HG02588 (cell line): ENCODE measurements around the gene ATOX1.
"Not testable (repeated sequence)": the region's sequence is repeated elsewhere in the genome, so short reads cannot be mapped to it uniquely, and the experiment has no call there.

Source experiments
- ATAC-seq: cut with Tn5 transposase; IDR thresholded peaks from one replicate; pipeline ENCODE4 v1.9.1; 2021; ENCODE audit warnings: mild to moderate bottlenecking, moderate library complexity; ENCODE audit not compliant: unreplicated experiment

Gene ATOX1

GRCh38 chr5:151734064-151734408, 24.4 kb downstream of the ATOX1 start:
- ATAC-seq = no peak

- no peak for ATAC-seq
Measured at GRCh38 chr5:151733358-151734063, 24.9 kb downstream of the ATOX1 start.

- ATAC-seq = no peak
Measured at GRCh38 chr5:151730381-151730780, 28.1 kb downstream of the ATOX1 start.

- not testable (repeated sequence) for ATAC-seq
Measured at GRCh38 chr5:151729597-151729996, 28.8 kb downstream of the ATOX1 start.

- ATAC-seq = no peak
Measured at GRCh38 chr5:151724360-151724759, 34.1 kb downstream of the ATOX1 start.

- ATAC-seq = no peak
Measured at GRCh38 chr5:151722546-151722945, 35.9 kb downstream of the ATOX1 start.

GRCh38 chr5:151721812-151722391, 36.5 kb downstream of the ATOX1 start:
- no peak for ATAC-seq

- peak; percentile 84 for ATAC-seq
Measured at GRCh38 chr5:151721087-151721646, 37.3 kb downstream of the ATOX1 start.

GRCh38 chr5:151720215-151720614, 38.2 kb downstream of the ATOX1 start:
- ATAC-seq = no peak

GRCh38 chr5:151719228-151720000, 39.0 kb downstream of the ATOX1 start:
- ATAC-seq = no peak

- ATAC-seq = no peak
Measured at GRCh38 chr5:151718646-151719045, 39.8 kb downstream of the ATOX1 start.

GRCh38 chr5:151718153-151718552, 40.3 kb downstream of the ATOX1 start:
- no peak for ATAC-seq

GRCh38 chr5:151717416-151717815, 41.0 kb downstream of the ATOX1 start:
- no peak for ATAC-seq

GRCh38 chr5:151709109-151709735, 49.2 kb downstream of the ATOX1 start:
- no peak for ATAC-seq

- no peak for ATAC-seq
Measured at GRCh38 chr5:151708126-151708525, 50.3 kb downstream of the ATOX1 start.

- ATAC-seq = no peak
Measured at GRCh38 chr5:151707567-151707966, 50.9 kb downstream of the ATOX1 start.

- ATAC-seq = no peak
Measured at GRCh38 chr5:151706906-151707305, 51.5 kb downstream of the ATOX1 start.

- ATAC-seq = no peak
Measured at GRCh38 chr5:151703780-151704179, 54.7 kb downstream of the ATOX1 start.

GRCh38 chr5:151703227-151703626, 55.2 kb downstream of the ATOX1 start:
- peak; percentile 93 for ATAC-seq

- no peak for ATAC-seq
Measured at GRCh38 chr5:151700820-151701219, 57.6 kb downstream of the ATOX1 start.

- no peak for ATAC-seq
Measured at GRCh38 chr5:151700296-151700695, 58.1 kb downstream of the ATOX1 start.
